HG02571 (cell line): ENCODE data around the gene SLC5A11.
"Not testable (repeated sequence)": the region's sequence is repeated elsewhere in the genome, so short reads cannot be mapped to it uniquely, and the experiment has no call there.

Experiments
- ATAC-seq: cut with Tn5 transposase; IDR thresholded peaks from one replicate; pipeline ENCODE4 v1.9.1; 2021; ENCODE audit warnings: mild to moderate bottlenecking, moderate library complexity; ENCODE audit not compliant: unreplicated experiment

SLC5A11 gene

GRCh38 chr16:24856871-24857270 is 11.1 kb downstream of the SLC5A11 start:
- not testable (repeated sequence) for ATAC-seq

- no peak for ATAC-seq
These were observed 12.7 kb downstream of the SLC5A11 start for GRCh38 chr16:24858219-24859041.

DNA sequence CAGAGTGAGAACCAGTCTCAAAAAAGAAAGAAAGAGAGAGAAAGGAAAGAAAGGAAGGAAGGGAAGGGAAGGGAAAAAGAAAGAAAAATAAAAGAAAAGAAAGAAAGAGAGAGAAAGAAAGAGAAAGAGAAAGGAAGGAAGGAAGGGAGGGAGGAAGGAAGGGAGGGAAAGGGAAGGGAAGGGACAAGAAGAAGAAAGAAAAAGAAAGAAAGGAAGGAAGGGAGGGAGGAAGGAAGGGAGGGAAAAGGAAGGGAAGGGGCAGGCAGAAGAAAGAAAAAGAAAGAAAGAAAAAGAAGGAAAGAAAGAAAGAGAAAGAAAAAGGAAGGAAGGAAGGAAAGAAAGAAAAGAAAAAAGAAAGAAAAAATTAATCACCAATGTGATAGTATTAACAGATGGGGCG is 15.7 kb downstream of the SLC5A11 start:
- no peak for ATAC-seq

DNA sequence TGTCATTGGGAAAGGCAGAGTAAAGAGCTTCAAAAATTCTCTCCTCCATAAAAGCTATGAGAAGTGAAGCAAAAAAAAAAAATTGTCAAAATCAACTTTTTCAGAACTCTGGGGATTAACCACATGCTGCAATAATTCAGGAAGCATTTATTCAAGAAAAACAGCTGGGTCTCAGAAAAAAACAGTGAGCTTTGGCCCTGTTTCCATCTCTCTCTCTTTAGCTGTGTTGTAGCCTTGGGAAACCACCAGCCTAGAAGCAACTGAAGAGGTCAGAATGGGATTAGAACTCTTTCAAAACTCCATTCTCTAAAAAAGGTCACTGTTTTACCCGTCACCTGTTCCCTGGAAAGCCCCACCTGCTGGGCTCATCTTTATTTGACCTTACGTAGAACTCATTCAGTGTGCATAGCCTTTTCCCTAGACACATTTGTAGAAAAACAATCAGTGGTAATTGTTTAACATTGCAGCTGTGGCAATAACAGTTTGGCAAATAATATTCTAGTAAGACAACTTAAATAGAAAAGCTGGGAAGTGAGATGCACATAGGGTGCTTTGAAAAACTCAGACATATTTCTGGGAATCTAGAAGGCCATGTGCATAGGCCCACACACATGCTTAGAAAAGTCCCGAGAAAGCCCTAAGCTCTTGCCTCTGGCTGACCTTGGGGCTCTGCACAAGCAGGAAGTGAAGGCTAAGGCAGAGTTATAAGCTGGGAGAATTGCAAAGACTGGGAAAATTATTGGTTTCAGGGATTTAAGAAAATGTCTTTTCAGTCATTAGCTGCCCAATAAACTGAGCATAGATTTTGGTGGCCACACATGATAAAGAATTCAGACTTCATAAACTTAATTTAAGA is 18.0 kb downstream of the SLC5A11 start:
- no peak for ATAC-seq

DNA sequence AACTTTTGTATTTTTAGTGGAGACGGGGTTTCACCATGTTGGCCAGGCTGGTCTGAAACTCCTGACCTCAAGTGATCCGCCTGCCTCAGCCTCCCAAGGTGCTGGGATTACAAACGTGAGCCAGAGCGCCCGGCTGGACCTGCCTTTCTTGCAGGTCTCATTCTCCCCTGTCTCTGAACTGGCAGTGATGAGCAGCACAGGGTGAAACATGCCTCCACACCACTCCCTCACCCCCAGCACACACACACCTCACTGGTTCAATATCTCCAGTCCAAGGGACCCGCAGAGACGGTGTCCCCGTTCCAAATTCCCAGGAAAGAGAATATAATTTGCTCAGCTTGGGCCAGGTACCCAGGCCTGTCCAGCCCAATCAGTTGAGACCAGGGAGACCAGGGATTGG is 23.3 kb downstream of the SLC5A11 start:
- ATAC-seq = no peak

- ATAC-seq = no peak
These were observed 26.1 kb downstream of the SLC5A11 start for GRCh38 chr16:24871891-24872290.

DNA sequence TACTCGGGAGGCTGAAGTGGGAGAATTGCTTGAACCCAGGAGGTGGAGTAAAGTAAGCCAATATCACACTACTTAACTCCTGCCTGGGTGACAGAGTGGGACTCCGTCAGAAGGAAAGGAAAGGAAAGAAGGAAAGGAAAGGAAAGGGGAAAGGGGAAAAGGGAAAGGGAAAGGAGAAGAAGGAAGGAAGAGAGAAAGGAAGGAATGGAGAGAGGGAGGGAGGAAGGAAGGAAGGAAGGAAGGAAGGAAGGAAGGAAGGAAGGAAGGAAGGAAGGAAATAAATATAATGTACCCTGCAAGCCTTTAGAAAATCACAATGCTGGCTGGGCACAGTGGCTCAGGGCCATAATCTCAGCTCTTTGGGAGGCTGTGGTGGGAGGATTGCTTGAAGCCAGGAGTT is 27.3 kb downstream of the SLC5A11 start:
- no peak for ATAC-seq

GRCh38 chr16:24875466-24875865 is 29.7 kb downstream of the SLC5A11 start:
- no peak for ATAC-seq

- no peak for ATAC-seq
These were observed 30.5 kb downstream of the SLC5A11 start for GRCh38 chr16:24876231-24876630.

DNA sequence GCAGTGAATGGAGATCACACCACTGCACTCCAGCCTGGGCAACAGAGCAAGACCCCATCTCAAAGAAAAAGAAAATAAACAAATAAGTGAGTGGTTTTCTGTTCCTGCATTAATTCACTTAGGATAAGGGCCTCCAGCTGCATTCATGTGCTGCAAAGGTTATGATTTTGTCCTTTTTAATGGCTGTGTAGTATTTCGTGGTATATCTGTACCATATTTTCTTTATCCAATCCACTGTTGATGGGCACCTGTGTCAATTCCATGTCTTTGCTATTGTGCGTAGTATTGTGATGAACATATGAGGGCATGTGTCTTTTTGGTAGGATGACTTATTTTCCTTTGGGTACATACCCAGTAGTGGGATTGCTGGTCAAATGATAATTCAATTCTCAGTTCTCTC is 33.9 kb downstream of the SLC5A11 start:
- ATAC-seq = no peak

- ATAC-seq = no peak
These were observed 38.0 kb downstream of the SLC5A11 start for GRCh38 chr16:24883714-24884151.

DNA sequence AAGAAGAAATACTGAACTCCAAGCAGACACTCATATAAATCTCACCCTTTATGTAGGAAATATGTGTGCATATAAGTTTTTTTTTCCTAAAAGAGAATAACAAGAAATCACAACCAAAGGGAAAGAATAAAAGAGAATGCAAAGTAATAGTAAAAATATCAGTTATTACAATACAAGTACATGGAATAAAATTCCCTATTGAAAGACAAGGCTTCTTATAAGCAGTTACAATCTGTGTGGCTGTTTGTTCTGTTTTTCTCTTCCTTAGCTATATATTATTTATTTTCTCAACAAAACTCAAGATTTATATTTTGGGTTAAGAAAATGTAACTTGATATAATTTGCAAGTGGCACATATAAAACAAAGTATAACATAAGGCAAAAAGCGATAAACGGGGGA is 41.7 kb downstream of the SLC5A11 start:
- no peak for ATAC-seq

DNA sequence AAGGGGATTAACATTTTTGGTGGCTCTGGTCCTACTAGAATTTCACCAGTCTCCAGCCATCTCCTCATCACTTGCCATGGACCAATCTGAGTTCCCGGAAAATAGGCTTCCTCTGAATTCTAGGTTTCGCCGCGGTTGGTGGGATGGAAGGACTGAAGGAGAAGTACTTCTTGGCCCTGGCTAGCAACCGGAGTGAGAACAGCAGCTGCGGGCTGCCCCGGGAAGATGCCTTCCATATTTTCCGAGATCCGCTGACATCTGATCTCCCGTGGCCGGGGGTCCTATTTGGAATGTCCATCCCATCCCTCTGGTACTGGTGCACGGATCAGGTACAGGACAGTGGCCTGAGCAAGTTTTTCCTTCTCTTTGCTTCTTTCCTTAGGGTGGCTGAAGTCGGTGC is 45.0 kb downstream of the SLC5A11 start:
- ATAC-seq = no peak

DNA sequence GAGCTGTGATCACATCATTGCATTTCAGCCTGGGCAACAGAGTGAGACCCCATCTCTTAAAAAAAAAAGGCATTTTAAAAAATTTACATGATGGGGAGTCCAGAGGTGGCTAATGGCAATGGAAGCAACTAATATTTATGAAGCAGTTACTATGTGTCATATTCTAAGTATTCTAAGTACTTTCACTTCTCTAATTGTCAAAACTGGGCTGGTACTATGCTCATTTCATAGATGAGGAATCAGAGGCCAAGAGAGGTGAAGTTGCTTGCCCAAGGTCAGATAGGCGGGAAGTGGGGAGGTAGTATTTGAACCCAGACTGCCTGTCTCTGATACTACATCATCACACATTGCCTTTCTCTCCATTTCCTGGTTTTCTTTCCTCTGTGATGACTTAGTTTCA is 50.7 kb downstream of the SLC5A11 start:
- ATAC-seq = no peak

DNA sequence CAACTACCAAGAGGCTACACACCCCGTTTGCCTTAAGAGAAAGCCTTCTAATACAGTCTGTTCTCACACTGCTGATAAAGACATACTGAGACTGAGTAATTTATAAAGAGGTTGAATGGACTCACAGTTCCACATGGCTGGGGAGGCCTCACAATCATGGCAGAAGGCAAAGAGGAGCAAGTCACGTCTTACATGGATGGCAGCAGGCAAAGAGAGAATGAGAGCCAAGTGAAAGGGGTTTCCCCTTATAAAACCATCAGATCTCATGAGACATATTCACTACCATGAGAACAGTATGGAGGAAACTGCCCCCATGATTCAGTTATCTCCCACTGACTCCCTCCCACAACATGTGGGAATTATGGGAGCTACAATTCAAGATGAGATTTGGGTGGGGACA is 51.8 kb downstream of the SLC5A11 start:
- ATAC-seq = not testable (repeated sequence)

- ATAC-seq = no peak
These were observed 54.5 kb downstream of the SLC5A11 start for GRCh38 chr16:24900230-24900629.

- ATAC-seq = no peak
These were observed 60.5 kb downstream of the SLC5A11 start for GRCh38 chr16:24906199-24906808.

DNA sequence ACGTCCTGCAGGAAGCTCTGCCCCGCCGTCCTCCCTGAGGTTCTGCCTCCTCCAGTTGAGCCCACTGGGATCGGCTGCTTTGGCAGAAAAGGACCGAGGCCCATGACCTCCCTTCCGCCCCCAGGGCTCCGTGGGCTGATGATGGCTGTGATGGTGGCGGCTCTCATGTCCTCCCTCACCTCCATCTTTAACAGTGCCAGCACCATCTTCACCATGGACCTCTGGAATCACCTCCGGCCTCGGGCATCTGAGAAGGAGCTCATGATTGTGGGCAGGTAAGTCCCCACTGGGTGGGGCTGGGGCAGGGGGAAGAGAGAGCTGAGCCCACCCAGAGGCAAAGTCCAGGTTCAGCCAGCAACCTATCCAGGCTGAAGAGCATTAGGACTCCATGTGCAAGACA is 61.1 kb downstream of the SLC5A11 start:
- no peak for ATAC-seq

DNA sequence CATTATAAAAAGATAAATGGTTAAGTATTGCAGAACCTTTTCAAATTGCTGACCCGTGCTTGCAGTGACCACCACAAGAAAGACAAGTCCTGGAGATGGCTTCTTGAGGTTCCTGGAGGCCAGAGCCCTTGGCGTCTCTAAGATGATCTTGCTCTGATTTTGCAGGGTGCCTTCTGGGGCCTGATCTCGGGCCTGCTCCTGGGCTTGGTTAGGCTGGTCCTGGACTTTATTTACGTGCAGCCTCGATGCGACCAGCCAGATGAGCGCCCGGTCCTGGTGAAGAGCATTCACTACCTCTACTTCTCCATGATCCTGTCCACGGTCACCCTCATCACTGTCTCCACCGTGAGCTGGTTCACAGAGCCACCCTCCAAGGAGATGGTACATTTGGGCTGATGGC is 63.0 kb downstream of the SLC5A11 start:
- no peak for ATAC-seq

- no peak for ATAC-seq
These were observed 64.1 kb downstream of the SLC5A11 start for GRCh38 chr16:24909856-24910255.

GRCh38 chr16:24915019-24915418 is 69.3 kb downstream of the SLC5A11 start:
- ATAC-seq = no peak

DNA sequence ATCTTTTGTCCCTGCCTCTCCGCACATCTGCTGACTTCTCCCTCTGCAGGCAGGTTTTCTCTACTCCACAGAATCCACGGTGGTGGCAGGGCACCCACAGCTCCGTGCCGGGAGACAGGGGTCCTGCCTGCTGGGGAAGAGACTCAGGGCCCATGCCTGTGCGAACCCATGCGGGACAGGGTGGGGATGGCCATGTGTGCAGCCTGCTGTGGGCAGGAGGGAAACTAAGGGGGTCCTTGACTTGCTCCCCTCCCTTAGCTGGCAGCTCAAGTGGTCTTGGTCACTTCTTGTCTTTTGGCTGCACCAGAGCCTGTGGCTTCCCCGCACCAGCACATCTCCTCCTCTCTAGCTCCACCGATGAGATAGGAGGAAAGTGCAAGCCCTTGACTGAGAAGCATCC is 69.8 kb downstream of the SLC5A11 start:
- ATAC-seq = no peak
